Pancreas (tissue), 10 donors: ENCODE results near the gene KRTAP10-6. TPM values are rescaled to one million over a fixed set of nuclear protein-coding genes. Genes with fewer than 3 reads are reported as not detected.

Experiments used
- ATAC-seq, 4 donors: fragments of 200-7000 bp; cut with Tn5 transposase; one replicate each; pipeline versions ENCODE4 v1.8.0 to v1.9.1; 2020; ENCODE audit warnings: mild to moderate bottlenecking in 4 of 4, moderate library complexity in 4 of 4
- DNase-seq, 6 donors: peaks; one replicate each; pipeline ENCODE4 v3.0.0-alpha.2; 2020
- FAIRE-seq: peaks from 2 replicates; lab custom pipeline; 2012; peaks lifted over from hg19 to GRCh38; lab: Jason Lieb, UNC
- H3K27ac ChIP-seq, 4 donors: fragments of 200-600 bp; sonication (generic); 1 replicate in 3 of 4; 2 replicates in 1 of 4; pipeline versions ENCODE4 v1.5.0 to v1.8.0; 2020
- H3K27me3 ChIP-seq, 4 donors: fragments of 200-600 bp; one replicate each; pipeline ENCODE4 v1.8.0; 2021
- H3K36me3 ChIP-seq, 3 donors: fragments of 200-600 bp; sonication (generic) in 1 of 3; one replicate each; pipeline versions ENCODE4 v1.5.0 to v1.8.0; 2020 to 2021
- H3K4me1 ChIP-seq, 3 donors: fragments of 200-600 bp; one replicate each; pipeline ENCODE4 v1.8.0; 2021
- H3K4me3 ChIP-seq, 4 donors: fragments of 200-600 bp; sonication (generic) in 2 of 4; one replicate each; pipeline versions ENCODE4 v1.5.0 to v1.8.0; 2020 to 2021
- H3K9me3 ChIP-seq, 4 donors: fragments of 200-600 bp; one replicate each; pipeline ENCODE4 v1.8.0; 2021
- WGBS, 2 donors: extraction: QIAGEN DNeasy Blood & Tissue Kit; methylation state at CpG; one replicate each; pipeline ENCODE4 v1.1.7; 2013; 5-methylcytosine and 5-hydroxymethylcytosine counted together
- intact Hi-C, 3 donors: fragments of 100-400 bp; cut with DNase I; formaldehyde crosslinking; loops; one replicate each; pipeline versions ENCODE4 v1.11.1 to v1.14.2; 2022
- polyA plus RNA-seq, 2 donors: library from polyadenylated mRNA; stranded (reverse); fragments of 200-250 nt; gene quantifications; one replicate each; pipeline ENCODE4 v1.2.3, GENCODE V29; 2013
- total RNA-seq, 6 donors: library from RNA; stranded (reverse); fragmentation: NEBNext Ultra II Directional in 4 of 6; extraction: Animal tissue kit (Norgen Biotek cat#: 25700) in 4 of 6; gene quantifications; one replicate each; pipeline versions ENCODE4 v1.2.1 to v1.2.4, GENCODE V29; 2021 to 2023
- TF ChIP-seq, protein P1 (sequence below), 4 donors: fragments of 200-600 bp; sonication (generic) in 3 of 4; IDR thresholded peaks; one replicate each; pipeline versions ENCODE4 v1.5.0 to v1.8.0; 2021; ENCODE audit warnings: antibody characterized with exemption in 4 of 4
- donor health status: healthy with polysubstance abuse.
- donor health status: DM: no; HTN: no; CAD: no; lungs with moderate emphysema.
- donor health status: DM: no; HTN: no; CAD: no.
- donor health status: control.
- donor health status: control.
- donor health status: Bipolar disorder and iron deficiency.
- donor health status: DM: yes; HTN: yes; CAD: no.
- donor health status: DM: no; HTN: no; CAD: no.
- donor health status: DM: no; HTN: no; CAD: no.
- donor health status: DM: yes; HTN: yes; CAD: no.

The KRTAP10-6 gene
- total and polyA plus RNA-seq, 8 donors = not detected

DNA sequence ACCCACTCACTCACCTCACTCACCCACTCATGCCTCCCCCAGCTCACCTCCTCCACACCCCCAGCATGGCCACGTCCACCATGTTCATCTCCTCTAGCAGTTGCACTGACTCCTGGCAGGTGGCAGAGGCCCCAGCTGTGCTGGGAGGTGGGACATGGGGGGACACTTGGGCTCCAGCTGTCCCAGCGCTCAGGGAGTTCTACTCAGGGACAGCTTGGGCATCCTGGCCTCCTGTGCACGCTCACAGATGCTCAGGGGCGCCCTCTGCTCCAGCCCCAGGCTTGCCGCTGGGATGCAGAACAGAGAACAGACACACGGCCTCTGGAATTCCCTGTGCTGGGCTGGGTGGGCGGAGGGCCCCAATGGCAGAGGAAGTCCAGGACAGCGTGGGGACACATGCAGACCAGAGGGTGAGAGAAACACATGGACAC, 24.8 kb upstream of the KRTAP10-6 start:
- Histone ChIP-seq H3K4me3 (no peak overlapping the region), H3K4me1 (no peaks in the 10 kb centered on the region), H3K9me3 (no peaks in the 10 kb centered on the region), H3K27me3 (no peaks in the 10 kb centered on the region), H3K27ac (no peak overlapping the region), H3K36me3 (no peaks in the 10 kb centered on the region)
- ATAC-seq (no peak), FAIRE-seq (no peak), DNase-seq (peak in 1 of 6 donors; percentile 34)
- TF ChIP-seq, protein P1, sequence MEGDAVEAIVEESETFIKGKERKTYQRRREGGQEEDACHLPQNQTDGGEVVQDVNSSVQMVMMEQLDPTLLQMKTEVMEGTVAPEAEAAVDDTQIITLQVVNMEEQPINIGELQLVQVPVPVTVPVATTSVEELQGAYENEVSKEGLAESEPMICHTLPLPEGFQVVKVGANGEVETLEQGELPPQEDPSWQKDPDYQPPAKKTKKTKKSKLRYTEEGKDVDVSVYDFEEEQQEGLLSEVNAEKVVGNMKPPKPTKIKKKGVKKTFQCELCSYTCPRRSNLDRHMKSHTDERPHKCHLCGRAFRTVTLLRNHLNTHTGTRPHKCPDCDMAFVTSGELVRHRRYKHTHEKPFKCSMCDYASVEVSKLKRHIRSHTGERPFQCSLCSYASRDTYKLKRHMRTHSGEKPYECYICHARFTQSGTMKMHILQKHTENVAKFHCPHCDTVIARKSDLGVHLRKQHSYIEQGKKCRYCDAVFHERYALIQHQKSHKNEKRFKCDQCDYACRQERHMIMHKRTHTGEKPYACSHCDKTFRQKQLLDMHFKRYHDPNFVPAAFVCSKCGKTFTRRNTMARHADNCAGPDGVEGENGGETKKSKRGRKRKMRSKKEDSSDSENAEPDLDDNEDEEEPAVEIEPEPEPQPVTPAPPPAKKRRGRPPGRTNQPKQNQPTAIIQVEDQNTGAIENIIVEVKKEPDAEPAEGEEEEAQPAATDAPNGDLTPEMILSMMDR (IDR thresholded peaks at IDR 0.05) = no peak
- 45 to 46% methylated on average over 8 of the region's 8 CpGs for WGBS, 2 donors
- intact Hi-C loops = no loop called here

GRCh38 chr21:44616591-44616926, 24.3 kb upstream of the KRTAP10-6 start:
- no peak overlapping the region for H3K27ac ChIP-seq
- intact Hi-C loops = no loop called here
- ATAC-seq = no peak
- no peak overlapping the region for H3K4me3 ChIP-seq
- TF ChIP-seq, protein P1 (IDR thresholded peaks at IDR 0.05) = no peak
- 56 to 71% methylated on average over 16 of the region's 16 CpGs for WGBS, 2 donors
- H3K36me3 ChIP-seq = no peaks in the 10 kb centered on the region
- H3K4me1 ChIP-seq = no peaks in the 10 kb centered on the region
- no peak for FAIRE-seq
- no peaks in the 10 kb centered on the region for H3K27me3 ChIP-seq
- DNase-seq = peak in 1 of 6 donors; percentile 40
- no peaks in the 10 kb centered on the region for H3K9me3 ChIP-seq

- no peaks in the 10 kb centered on the region for H3K27me3 ChIP-seq
- intact Hi-C loops = no loop called here
- no peaks in the 10 kb centered on the region for H3K9me3 ChIP-seq
- TF ChIP-seq, protein P1 (IDR thresholded peaks at IDR 0.05) = no peak
- no peak overlapping the region for H3K27ac ChIP-seq
- H3K4me3 ChIP-seq = no peak overlapping the region
- no peaks in the 10 kb centered on the region for H3K36me3 ChIP-seq
- 49 to 61% methylated on average over 17 of the region's 17 CpGs for WGBS, 2 donors
- H3K4me1 ChIP-seq = no peaks in the 10 kb centered on the region
- ATAC-seq (no peak), DNase-seq (peak in 1 of 6 donors; percentile 40), FAIRE-seq (no peak)
These were observed 23.7 kb upstream of the KRTAP10-6 start for GRCh38 chr21:44615911-44616590.

- FAIRE-seq = no peak
- Histone ChIP-seq H3K9me3 (no peaks in the 10 kb centered on the region), H3K36me3 (no peaks in the 10 kb centered on the region), H3K27me3 (no peaks in the 10 kb centered on the region), H3K4me1 (no peaks in the 10 kb centered on the region), H3K27ac (no peak overlapping the region), H3K4me3 (no peak overlapping the region)
- TF ChIP-seq, protein P1 (IDR thresholded peaks at IDR 0.05) = no peak
- intact Hi-C loops = no loop called here
- no peak for ATAC-seq
- DNase-seq = no peak
- WGBS, 2 donors = 50 to 73% methylated on average over 8 of the region's 8 CpGs
These were observed 23.2 kb upstream of the KRTAP10-6 start for GRCh38 chr21:44615466-44615865.

- no peak for ATAC-seq
- TF ChIP-seq, protein P1 (IDR thresholded peaks at IDR 0.05) = no peak
- H3K36me3 ChIP-seq = no peaks in the 10 kb centered on the region
- no peaks in the 10 kb centered on the region for H3K27me3 ChIP-seq
- intact Hi-C loops = no loop called here
- no peaks in the 10 kb centered on the region for H3K4me1 ChIP-seq
- no peaks in the 10 kb centered on the region for H3K9me3 ChIP-seq
- no peak overlapping the region for H3K27ac ChIP-seq
- FAIRE-seq = no peak
- no peak for DNase-seq
- no peak overlapping the region for H3K4me3 ChIP-seq
- 73 to 81% methylated on average over 28 of the region's 28 CpGs for WGBS, 2 donors
These were observed 22.7 kb upstream of the KRTAP10-6 start for GRCh38 chr21:44614961-44615391.
